H1 (cell line): Measurements from ENCODE around the gene RNF145. TPM values are rescaled to one million over a fixed set of nuclear protein-coding genes. Genes with fewer than 3 reads are reported as not detected.

Experiments used
- CTCF ChIA-PET: fragments of 300-600 bp; sonication (Branson Sonifier 250); formaldehyde crosslinking; loops from one replicate; lab custom pipeline; 2021; ENCODE audit not compliant: partially characterized antibody; lab: Charles Lee
- POLR2A ChIA-PET: fragments of 300-600 bp; sonication (Branson Sonifier 250); formaldehyde crosslinking; loops from one replicate; lab custom pipeline; 2021; ENCODE audit warnings: inconsistent platforms; ENCODE audit not compliant: partially characterized antibody; lab: Charles Lee
- DNase-seq, 2 experiments: peaks; one replicate each; pipeline versions ENCODE4 v3.0.0 to v3.0.0-alpha.2; 2010 to 2022; ENCODE audit warnings: low spot score in 2 of 2, low read depth in 1 of 2, mixed read lengths in 1 of 2
- FAIRE-seq: peaks from 2 replicates; lab custom pipeline; 2011; peaks lifted over from hg19 to GRCh38; lab: Jason Lieb, UNC
- H2AFZ ChIP-seq: 2 replicates; pipeline ENCODE4 v1.8.1; 2012; ENCODE audit warnings: low read length, inconsistent platforms
- H2AK5ac ChIP-seq: 2 replicates; pipeline ENCODE4 v1.6.1; 2013; ENCODE audit warnings: low read depth, low read length
- H2BK120ac ChIP-seq: replicated peaks from 2 replicates; pipeline ENCODE3; 2013; ENCODE audit warnings: low read depth, low read length, inconsistent platforms
- H2BK12ac ChIP-seq: 2 replicates; pipeline ENCODE4 v1.6.1; 2013; ENCODE audit warnings: low read depth, low read length
- H2BK15ac ChIP-seq: 2 replicates; pipeline ENCODE4 v1.6.1; 2013; ENCODE audit warnings: low read length
- H2BK20ac ChIP-seq: 2 replicates; pipeline ENCODE4 v1.6.1; 2013; ENCODE audit warnings: low read length
- H2BK5ac ChIP-seq: 2 replicates; pipeline ENCODE4 v1.6.1; 2013; ENCODE audit warnings: low read depth, low read length
- H3K14ac ChIP-seq: 2 replicates; pipeline ENCODE4 v1.6.1; 2013; ENCODE audit warnings: inconsistent platforms; ENCODE audit not compliant: insufficient read length
- H3K18ac ChIP-seq: 2 replicates; pipeline ENCODE4 v1.6.1; 2013; ENCODE audit warnings: low read length; ENCODE audit errors: extremely low read depth
- H3K23ac ChIP-seq: 2 replicates; pipeline ENCODE4 v1.6.1; 2013; ENCODE audit warnings: inconsistent platforms; ENCODE audit not compliant: insufficient read length
- H3K23me2 ChIP-seq: 2 replicates; pipeline ENCODE4 v1.6.1; 2013; ENCODE audit warnings: low read depth, low read length
- H3K27ac ChIP-seq: 2 replicates; pipeline ENCODE4 v1.6.1; 2011; ENCODE audit warnings: low read depth, low read length, inconsistent platforms
- H3K27me3 ChIP-seq, 4 experiments: replicated peaks in 1 of 4; 1 replicate in 1 of 4; 2 replicates in 3 of 4; pipeline versions ENCODE4 v1.6.1 to v1.8.1; 2011 to 2013; ENCODE audit warnings: low read length in 3 of 4, mild to moderate bottlenecking in 3 of 4, inconsistent platforms in 2 of 4, mixed read lengths in 2 of 4, moderate library complexity in 1 of 4; ENCODE audit not compliant: control insufficient read depth in 3 of 4, insufficient read depth in 3 of 4; ENCODE audit errors: extremely low read depth in 1 of 4
- H3K36me3 ChIP-seq, 4 experiments: 2 replicates each; pipeline versions ENCODE4 v1.6.1 to v1.8.1; 2011 to 2013; ENCODE audit warnings: mild to moderate bottlenecking in 4 of 4, low read length in 3 of 4, moderate library complexity in 2 of 4, control low read depth in 1 of 4, inconsistent platforms in 1 of 4; ENCODE audit not compliant: insufficient read depth in 4 of 4, control insufficient read depth in 2 of 4
- H3K4ac ChIP-seq: replicated peaks from 2 replicates; pipeline ENCODE3; 2013; ENCODE audit warnings: low read length, low read depth, mixed read lengths, inconsistent platforms; ENCODE audit not compliant: insufficient read length
- H3K4me1 ChIP-seq, 4 experiments: replicated peaks in 1 of 4; 1 replicate in 1 of 4; 2 replicates in 3 of 4; pipeline versions ENCODE4 v1.6.1 to v1.8.1; 2011 to 2013; ENCODE audit warnings: low read length in 3 of 4, inconsistent platforms in 2 of 4, mixed read lengths in 1 of 4; ENCODE audit not compliant: insufficient read depth in 4 of 4, control insufficient read depth in 3 of 4
- H3K4me2 ChIP-seq, 2 experiments: 2 replicates each; pipeline versions ENCODE4 v1.6.1 to v1.8.1; 2011 to 2013; ENCODE audit warnings: low read depth in 2 of 2, low read length in 2 of 2, control low read depth in 1 of 2, inconsistent platforms in 1 of 2, mild to moderate bottlenecking in 1 of 2; ENCODE audit not compliant: insufficient read depth in 1 of 2
- H3K4me3 ChIP-seq, 4 experiments: fragments of 200-600, 300-600 bp in 1 of 4; sonication (generic), shearing (Covaris generic), sonication (Bioruptor Twin) in 1 of 4; 2 replicates each; pipeline versions ENCODE4 v1.5.1 to v1.8.1; 2011 to 2016; ENCODE audit warnings: low read length in 4 of 4, low read depth in 3 of 4, control low read depth in 2 of 4, inconsistent platforms in 2 of 4, mild to moderate bottlenecking in 2 of 4, mixed read lengths in 1 of 4, moderate library complexity in 1 of 4; ENCODE audit not compliant: insufficient read depth in 2 of 4; ENCODE audit errors: extremely low read depth in 1 of 4
- H3K56ac ChIP-seq: replicated peaks from 2 replicates; pipeline ENCODE3; 2013; ENCODE audit warnings: low read depth, mild to moderate bottlenecking, mixed read lengths, low read length, inconsistent platforms; ENCODE audit not compliant: insufficient read length
- H3K79me1 ChIP-seq: 2 replicates; pipeline ENCODE4 v1.6.1; 2013; ENCODE audit warnings: low read depth, low read length, control low read depth
- H3K79me2 ChIP-seq, 2 experiments: 2 replicates each; pipeline versions ENCODE4 v1.6.1 to v1.8.1; 2012 to 2013; ENCODE audit warnings: low read length in 2 of 2, mild to moderate bottlenecking in 2 of 2, inconsistent platforms in 1 of 2; ENCODE audit not compliant: insufficient read depth in 2 of 2, control insufficient read depth in 1 of 2
- H3K9ac ChIP-seq, 4 experiments: replicated peaks in 1 of 4; 1 replicate in 1 of 4; 2 replicates in 3 of 4; pipeline versions ENCODE4 v1.6.1 to v1.8.1; 2011 to 2013; ENCODE audit warnings: low read depth in 3 of 4, low read length in 3 of 4, control low read depth in 2 of 4, mild to moderate bottlenecking in 2 of 4, moderate library complexity in 2 of 4, inconsistent platforms in 1 of 4; ENCODE audit errors: extremely low read depth in 1 of 4
- H3K9me3 ChIP-seq, 2 experiments: 2 replicates each; pipeline versions ENCODE4 v1.6.1 to v1.8.1; 2012 to 2013; ENCODE audit warnings: mild to moderate bottlenecking in 2 of 2, moderate library complexity in 2 of 2, control low read depth in 1 of 2, inconsistent platforms in 1 of 2, low read depth in 1 of 2, low read length in 1 of 2, mixed read lengths in 1 of 2; ENCODE audit not compliant: insufficient read depth in 2 of 2
- H4K20me1 ChIP-seq, 2 experiments: replicated peaks in 1 of 2; 2 replicates each; pipeline versions ENCODE3 to v1.8.1; 2011 to 2013; ENCODE audit warnings: inconsistent platforms in 2 of 2, low read length in 2 of 2, mild to moderate bottlenecking in 1 of 2; ENCODE audit not compliant: insufficient read depth in 2 of 2, control insufficient read depth in 1 of 2
- H4K5ac ChIP-seq: 2 replicates; pipeline ENCODE4 v1.6.1; 2013; ENCODE audit warnings: low read length, low read depth, mixed read lengths, inconsistent platforms; ENCODE audit not compliant: insufficient read length
- H4K8ac ChIP-seq: 2 replicates; pipeline ENCODE4 v1.8.0; 2013; ENCODE audit warnings: mild to moderate bottlenecking, moderate library complexity, low read length, inconsistent platforms; ENCODE audit not compliant: insufficient read depth; ENCODE audit errors: extremely low read depth
- H4K91ac ChIP-seq: replicated peaks from 2 replicates; pipeline ENCODE3; 2013; ENCODE audit warnings: low read length, mixed read lengths, inconsistent platforms; ENCODE audit not compliant: insufficient read length
- BRCA1 ChIP-seq: IDR thresholded peaks from 2 replicates; pipeline ENCODE4 v1.6.1; 2012; ENCODE audit warnings: low read depth, low read length, improper control_type of control experiment
- EP300 ChIP-seq, 2 experiments: IDR thresholded peaks; 1 replicate in 1 of 2; 2 replicates in 1 of 2; pipeline ENCODE4 v1.6.1; 2011 to 2012; ENCODE audit warnings: low read depth in 2 of 2, low read length in 2 of 2, mild to moderate bottlenecking in 2 of 2, borderline replicate concordance in 1 of 2, inconsistent platforms in 1 of 2, moderate library complexity in 1 of 2
- KDM1A ChIP-seq: fragments of 200-600, 300-600 bp; sonication (generic); IDR thresholded peaks from 2 replicates; pipeline ENCODE4 v1.7.1; 2016; ENCODE audit warnings: mild to moderate bottlenecking, low read length, borderline replicate concordance
- KDM5A ChIP-seq: fragments of 200-600 bp; IDR thresholded peaks from 2 replicates; pipeline ENCODE4 v1.7.1; 2012; ENCODE audit warnings: mild to moderate bottlenecking, low read length, inconsistent platforms, mixed read lengths
- POU5F1 ChIP-seq: IDR thresholded peaks from 2 replicates; pipeline ENCODE4 v1.6.1; 2011; ENCODE audit warnings: low read depth, mild to moderate bottlenecking, low read length, moderate library complexity
- SIRT6 ChIP-seq: IDR thresholded peaks from one replicate; pipeline ENCODE4 v1.7.1; 2012; ENCODE audit warnings: low read length, inconsistent platforms
- SIX5 ChIP-seq: IDR thresholded peaks from 2 replicates; pipeline ENCODE4 v1.6.1; 2011; ENCODE audit warnings: mild to moderate bottlenecking, low read depth, low read length
- WGBS, 2 experiments: shearing (Covaris generic) in 1 of 2; methylation state at CpG; one replicate each; pipeline versions ENCODE4 v1.1.6 to v1.1.7; 2013 to 2015; ENCODE audit warnings: low lambda C conversion rate in 2 of 2, mixed read lengths in 2 of 2, inconsistent platforms in 1 of 2, low coverage in 1 of 2, missing lambda C conversion rate in 1 of 2; ENCODE audit not compliant: insufficient replicate concordance in 2 of 2, insufficient coverage in 1 of 2, insufficient read length in 1 of 2; ENCODE audit errors: extremely low coverage in 1 of 2, missing lambda C conversion rate in 1 of 2; 5-methylcytosine and 5-hydroxymethylcytosine counted together
- polyA plus RNA-seq, 7 experiments: library from polyadenylated mRNA; depleted of rRNA in 3 of 7; stranded (reverse) in 5 of 7; unstranded in 2 of 7; fragments of >200 nt in 5 of 7; fragments of 200-250 nt in 2 of 7; gene quantifications; 1 replicate in 5 of 7; 2 replicates in 1 of 7; 4 replicates in 1 of 7; pipeline versions ENCODE4 v1.2.1 to v1.2.3, GENCODE V29; 2011 to 2013; ENCODE audit warnings: missing spikeins in 2 of 7, mixed read lengths in 2 of 7
- total RNA-seq: library from RNA; stranded (reverse); fragmentation: NEBNext Ultra II Directional; extraction: Animal tissue kit (Norgen Biotek cat#: 25700); gene quantifications from 2 replicates; pipeline ENCODE4 v1.2.1, GENCODE V29; 2021

Gene RNF145
- total and polyA plus RNA-seq, 2 of the 8 experiments (the other 6 are each of a cell fraction or from before 2014, with no cell fraction given): 34.2 to 72.5 TPM

GRCh38 chr5:159123189-159123588 is 86.2 kb downstream of the RNF145 start:
- Histone ChIP-seq H3K23me2 (no peaks in the 10 kb centered on the region), H2AK5ac (no peak overlapping the region), H2AFZ (no peak overlapping the region), H2BK20ac (no peak overlapping the region), H3K23ac (no peak overlapping the region), H2BK12ac (no peak overlapping the region), H4K8ac (no peak overlapping the region), H3K79me1 (no peaks in the 10 kb centered on the region), H3K14ac (no peak overlapping the region), H3K56ac (no peak overlapping the region), H2BK5ac (no peak overlapping the region), H2BK120ac (no peak overlapping the region), H3K9me3 (peaks cover 0 to 4% of the 10 kb centered on the region in 2 experiments; a peak in 1 of 4 replicates), H3K4ac (no peak overlapping the region), H3K36me3 (no peaks in the 10 kb centered on the region), H2BK15ac (no peak overlapping the region), H3K4me3 (no peak overlapping the region), H4K91ac (no peak overlapping the region), H3K27ac (no peak overlapping the region), H3K4me1 (no peaks in the 10 kb centered on the region), H3K9ac (no peak overlapping the region), H3K18ac (no peak overlapping the region), H3K27me3 (no peaks in the 10 kb centered on the region), H3K79me2 (no peaks in the 10 kb centered on the region), H4K5ac (no peak overlapping the region), H4K20me1 (no peaks in the 10 kb centered on the region), H3K4me2 (no peak overlapping the region)
- DNase-seq (no peak), FAIRE-seq (no peak)
- ChIA-PET CTCF (interaction anchor here (1.0 kb wide), 1 partner anchor 12 kb away, joined by 6 read pairs; no protein-coding TSS in a partner anchor), POLR2A (no interaction called here)
- WGBS, 2 experiments: 91% methylated on average over 2 of the region's 2 CpGs; no CpG with 5 or more reads in 1 of the 2 experiments
- no peak for TF ChIP-seq BRCA1
- TF ChIP-seq POU5F1: no peak
- TF ChIP-seq EP300 (IDR thresholded peaks at IDR 0.05; ENCODE audit: borderline replicate concordance in 1 of 2, low read depth in 2 of 2, low read length in 2 of 2): no peak
- no peak for TF ChIP-seq KDM5A
- TF ChIP-seq KDM1A: no peak
- TF ChIP-seq SIRT6: no peak
- TF ChIP-seq SIX5: no peak
